HG03520 (cell line): ENCODE results near the gene CCDC191.

Source experiments
- ATAC-seq: cut with Tn5 transposase; IDR thresholded peaks from one replicate; pipeline ENCODE4 v1.9.1; 2021; ENCODE audit warnings: mild to moderate bottlenecking, moderate library complexity; ENCODE audit not compliant: unreplicated experiment

The CCDC191 gene

GRCh38 chr3:114058646-114059045 lies 2.3 kb upstream of the CCDC191 start:
- ATAC-seq: no peak

DNA sequence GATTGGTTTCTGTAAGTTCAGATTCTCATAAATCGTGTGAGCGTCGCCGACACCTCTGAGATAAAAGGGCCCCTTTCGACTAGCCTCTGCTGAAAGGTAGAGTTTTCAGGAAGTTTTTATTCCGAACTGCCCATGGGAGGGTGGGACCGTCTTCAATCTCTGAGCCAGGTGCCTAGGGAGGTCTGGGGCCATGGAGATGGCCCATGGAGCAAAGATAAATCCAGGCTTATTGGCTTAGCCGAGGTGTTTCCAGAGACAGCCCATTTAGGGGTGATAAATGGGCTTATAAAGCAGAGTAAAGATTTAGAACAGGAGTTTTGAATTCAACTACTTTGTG lies 653 bp upstream of the CCDC191 start:
- peak; percentile 7 for ATAC-seq

GRCh38 chr3:114052216-114052615 lies 4.1 kb downstream of the CCDC191 start:
- ATAC-seq: no peak

GRCh38 chr3:114043205-114043604 lies 13.1 kb downstream of the CCDC191 start:
- ATAC-seq: no peak

DNA sequence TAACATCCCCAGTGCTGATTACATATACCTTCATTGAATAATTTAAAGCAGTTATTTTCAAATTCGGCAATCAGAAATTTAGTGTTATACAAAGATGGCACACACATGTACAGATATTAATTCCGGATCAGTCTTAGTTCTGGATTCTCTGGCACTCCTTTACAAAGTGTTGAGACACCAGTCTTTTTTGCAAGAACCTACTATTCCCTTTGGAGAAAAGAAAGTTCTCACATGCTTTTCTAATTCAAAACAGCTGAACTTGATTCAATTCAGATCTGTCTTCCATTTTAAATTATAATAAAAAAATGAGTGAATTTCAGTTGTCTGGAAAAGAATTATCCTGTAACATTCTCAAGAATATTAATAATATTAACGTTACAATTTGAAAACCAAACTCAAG lies 20.4 kb downstream of the CCDC191 start:
- no peak for ATAC-seq

GRCh38 chr3:114034787-114035545 lies 21.4 kb downstream of the CCDC191 start:
- ATAC-seq: no peak

- ATAC-seq: no peak
Measured at GRCh38 chr3:114034211-114034610, 22.1 kb downstream of the CCDC191 start.

DNA sequence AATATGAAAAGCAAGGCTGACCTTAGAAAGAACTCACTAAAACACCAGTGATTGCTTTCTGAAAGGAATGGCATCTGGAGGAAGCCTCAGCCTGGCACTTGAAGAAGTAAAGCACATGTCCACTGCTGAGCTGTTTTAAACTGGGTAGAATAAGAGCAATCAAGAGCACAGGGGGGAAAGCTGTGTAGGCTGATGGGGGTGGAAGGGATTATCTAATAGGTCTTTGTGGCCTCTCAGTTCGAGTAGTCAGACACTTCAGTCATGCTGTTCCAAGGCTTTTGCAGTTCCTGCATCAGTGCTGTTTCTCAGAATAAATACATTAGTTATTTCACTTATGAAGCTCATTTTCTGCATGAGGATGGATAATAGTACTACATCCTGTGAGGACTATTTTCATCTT lies 22.6 kb downstream of the CCDC191 start:
- ATAC-seq: no peak

DNA sequence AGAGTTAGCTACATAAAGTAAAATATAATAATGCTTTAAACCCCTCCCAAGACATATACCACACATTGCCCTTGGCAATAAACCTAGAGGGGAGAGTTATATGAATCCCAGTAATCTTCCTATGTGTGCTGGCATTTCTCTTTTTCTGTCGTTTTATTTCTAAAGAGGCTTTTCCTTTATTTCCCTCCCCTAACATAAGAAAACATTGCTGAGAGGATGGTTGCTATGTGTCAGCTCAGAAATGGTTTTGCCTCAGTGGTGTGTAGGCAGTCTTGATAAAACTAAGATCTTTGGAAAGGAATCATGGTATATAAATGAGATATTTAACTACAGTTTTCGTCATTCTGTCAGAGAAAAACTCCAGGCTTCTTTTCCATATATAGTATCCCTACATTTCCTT lies 30.0 kb downstream of the CCDC191 start:
- no peak for ATAC-seq

DNA sequence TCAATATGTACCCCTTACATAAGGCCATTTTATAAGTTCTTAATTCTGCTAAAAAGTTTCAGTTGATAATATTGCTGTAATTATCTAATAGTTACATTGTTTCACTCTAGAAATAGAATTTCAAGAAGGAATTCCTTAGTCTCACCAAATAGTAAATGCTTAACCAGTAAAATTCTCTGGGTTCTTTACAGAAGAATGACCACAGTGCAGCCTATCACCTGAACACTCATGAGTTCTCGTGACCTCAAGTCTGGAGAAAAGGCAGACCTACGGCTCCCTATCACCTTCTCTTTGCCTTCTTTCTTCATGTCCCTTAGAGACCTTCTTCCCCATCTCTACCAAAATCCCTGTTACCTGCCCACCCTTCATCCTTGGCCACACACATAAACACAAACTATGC lies 30.9 kb downstream of the CCDC191 start:
- no peak for ATAC-seq

DNA sequence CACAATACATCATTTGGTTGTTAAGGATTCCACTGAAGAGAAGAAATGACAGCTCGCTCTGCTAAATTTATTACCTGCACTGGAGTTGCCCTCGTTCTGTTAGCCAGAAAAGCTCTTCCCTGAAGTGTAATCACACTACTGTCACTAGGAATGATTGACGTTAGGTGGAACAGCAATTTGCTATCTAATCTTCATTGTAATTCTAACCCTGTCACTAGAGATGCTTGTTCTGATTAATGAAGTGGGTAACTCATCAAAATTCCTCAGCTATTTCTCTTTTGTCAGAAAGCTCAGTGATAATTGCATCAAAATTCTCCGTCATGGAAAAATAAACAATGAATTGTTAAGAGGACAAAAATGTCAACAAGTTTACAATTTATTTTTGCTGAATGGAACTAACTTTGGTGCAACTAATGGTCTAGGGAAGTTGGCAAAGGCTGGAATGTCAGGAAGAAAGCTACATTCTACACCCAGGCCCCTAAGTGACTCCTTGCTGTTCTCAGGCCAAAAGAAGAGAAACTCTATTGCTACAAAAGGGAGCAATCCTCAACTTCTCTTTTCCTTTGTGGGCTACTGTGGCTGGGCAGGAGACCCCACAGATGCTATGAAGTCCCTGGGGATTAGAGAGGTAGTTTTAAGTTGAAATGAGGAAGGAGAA lies 34.1 kb downstream of the CCDC191 start:
- no peak for ATAC-seq

- ATAC-seq: no peak
Measured at GRCh38 chr3:114020907-114021306, 35.4 kb downstream of the CCDC191 start.

DNA sequence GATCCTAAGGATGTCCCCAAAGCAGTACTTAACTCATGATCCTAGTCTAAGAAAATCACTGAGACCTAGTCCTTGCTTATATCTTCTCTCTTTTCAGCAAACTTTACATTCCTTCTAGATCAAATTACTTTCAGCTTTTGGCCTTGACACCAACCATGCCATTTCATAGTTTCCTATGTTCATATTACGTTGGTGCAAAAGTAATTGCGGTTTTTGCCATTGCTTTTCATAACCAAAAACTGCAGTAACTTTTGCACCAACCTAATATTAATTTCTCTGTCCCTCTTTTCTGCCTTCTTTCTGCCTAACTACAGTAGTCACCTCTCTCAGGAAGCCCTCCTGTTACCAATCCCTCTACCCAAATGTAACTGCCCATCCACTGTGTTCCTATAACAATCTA lies 36.8 kb downstream of the CCDC191 start:
- no peak for ATAC-seq

GRCh38 chr3:114014211-114014610 lies 42.1 kb downstream of the CCDC191 start:
- ATAC-seq: no peak

- peak; percentile 61 for ATAC-seq
Measured at GRCh38 chr3:114011059-114011797, 45.1 kb downstream of the CCDC191 start.

DNA sequence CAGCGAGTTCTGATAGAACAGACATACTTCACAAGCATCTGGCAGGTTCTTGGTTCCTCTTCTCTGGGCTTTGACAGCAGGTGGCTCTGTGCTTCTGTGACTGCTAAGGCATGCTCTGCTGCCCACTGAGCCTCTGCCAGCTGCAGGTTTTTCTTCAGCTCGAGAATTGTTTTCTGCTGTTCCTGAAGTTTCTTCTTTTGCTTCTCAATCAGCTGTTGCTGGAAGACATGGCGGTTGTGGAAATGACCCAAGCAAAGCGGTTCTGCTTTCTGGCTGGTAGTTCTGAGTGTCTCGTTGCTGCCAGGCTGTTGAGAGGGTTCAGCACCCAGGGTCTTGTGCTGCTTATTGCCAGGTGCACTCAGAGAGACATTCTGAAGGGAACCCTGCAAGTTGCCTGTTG lies 50.8 kb downstream of the CCDC191 start:
- ATAC-seq: peak; percentile 93

DNA sequence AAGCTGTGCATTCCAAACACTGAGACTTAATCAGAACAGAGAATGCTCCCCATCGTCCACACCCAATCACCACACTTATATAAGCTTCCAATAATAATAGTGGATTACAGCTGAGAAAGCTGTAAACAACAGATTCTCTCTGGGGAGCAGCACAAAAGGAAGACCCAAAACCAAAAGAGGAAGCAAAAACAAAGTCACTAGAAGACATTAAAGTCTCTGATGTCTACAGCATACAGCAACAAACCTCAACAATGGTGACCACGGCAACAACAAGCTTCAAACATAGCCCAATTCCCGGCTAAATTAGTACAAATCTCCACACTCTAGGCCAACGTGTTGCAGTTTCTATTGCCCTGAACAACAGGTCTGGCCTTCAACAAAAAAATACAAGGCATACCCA lies 70.8 kb downstream of the CCDC191 start:
- ATAC-seq: peak; percentile 77

DNA sequence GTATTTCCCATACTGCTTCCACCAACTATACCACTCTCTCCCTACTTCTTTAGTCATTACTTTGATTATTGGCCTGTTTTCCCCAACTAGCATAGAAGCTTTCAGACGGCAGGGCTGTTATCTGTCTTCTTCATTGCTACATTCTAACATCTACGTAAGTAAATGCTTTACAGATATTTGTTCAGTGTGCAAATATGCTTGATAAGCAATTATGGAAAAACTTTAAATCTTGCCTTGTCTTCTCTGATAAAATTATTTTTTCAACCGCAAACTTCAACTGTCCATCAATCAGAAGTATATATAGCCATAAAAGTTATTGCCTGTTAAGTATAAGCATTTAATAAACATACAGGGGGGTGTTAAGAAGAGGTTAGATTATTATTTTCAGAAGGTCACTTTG lies 72.8 kb downstream of the CCDC191 start:
- no peak for ATAC-seq

GRCh38 chr3:113981803-113982202 lies 74.5 kb downstream of the CCDC191 start:
- ATAC-seq: no peak

GRCh38 chr3:113979916-113980315 lies 76.4 kb downstream of the CCDC191 start:
- no peak for ATAC-seq

GRCh38 chr3:113977822-113978221 lies 78.5 kb downstream of the CCDC191 start:
- ATAC-seq: no peak

DNA sequence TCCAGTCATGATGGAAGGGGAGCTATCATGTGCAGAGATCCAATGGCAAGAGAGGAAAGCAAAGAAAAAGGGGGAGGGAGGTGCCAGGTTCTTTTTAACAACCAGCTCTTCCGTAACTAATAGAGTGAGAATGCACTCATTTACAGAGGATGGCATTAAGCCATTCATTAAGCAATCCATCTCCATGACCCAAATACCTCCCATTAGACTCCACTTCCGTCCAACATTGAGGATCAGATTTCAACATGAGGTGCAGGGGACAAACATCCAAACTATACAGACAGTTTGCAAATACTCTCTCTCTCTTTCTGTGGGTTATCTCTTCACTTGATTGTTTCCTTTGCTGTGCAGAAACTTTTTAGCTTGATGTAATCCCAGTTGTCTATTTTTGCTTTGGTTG lies 87.3 kb downstream of the CCDC191 start:
- no peak for ATAC-seq
